GM21528 (cell line): ENCODE measurements around the gene CUEDC1.

Source experiments
- ATAC-seq: cut with Tn5 transposase; IDR thresholded peaks from one replicate; pipeline ENCODE4 v1.9.1; 2021; ENCODE audit warnings: mild to moderate bottlenecking, moderate library complexity; ENCODE audit not compliant: unreplicated experiment, low FRiP score

Gene CUEDC1

DNA sequence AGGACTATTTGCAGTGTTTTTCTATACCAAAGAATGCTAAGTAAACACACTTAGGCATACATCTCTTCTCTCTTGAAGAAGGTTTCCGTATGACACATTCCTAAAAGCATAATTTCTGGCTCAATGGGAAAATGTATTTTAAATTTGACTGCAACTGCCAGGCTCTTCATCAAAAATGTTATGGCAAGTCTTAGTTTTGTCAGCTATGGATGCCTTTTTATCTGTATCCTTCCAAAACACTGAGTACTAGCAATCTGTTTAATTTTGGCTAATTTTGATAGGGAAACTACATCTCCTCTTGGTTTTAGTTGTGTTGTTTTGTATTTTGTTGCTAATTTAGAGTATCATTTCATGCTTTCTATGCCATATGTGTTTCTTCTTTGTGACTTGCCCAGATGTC is 140.8 kb downstream of the CUEDC1 start:
- no peak for ATAC-seq

DNA sequence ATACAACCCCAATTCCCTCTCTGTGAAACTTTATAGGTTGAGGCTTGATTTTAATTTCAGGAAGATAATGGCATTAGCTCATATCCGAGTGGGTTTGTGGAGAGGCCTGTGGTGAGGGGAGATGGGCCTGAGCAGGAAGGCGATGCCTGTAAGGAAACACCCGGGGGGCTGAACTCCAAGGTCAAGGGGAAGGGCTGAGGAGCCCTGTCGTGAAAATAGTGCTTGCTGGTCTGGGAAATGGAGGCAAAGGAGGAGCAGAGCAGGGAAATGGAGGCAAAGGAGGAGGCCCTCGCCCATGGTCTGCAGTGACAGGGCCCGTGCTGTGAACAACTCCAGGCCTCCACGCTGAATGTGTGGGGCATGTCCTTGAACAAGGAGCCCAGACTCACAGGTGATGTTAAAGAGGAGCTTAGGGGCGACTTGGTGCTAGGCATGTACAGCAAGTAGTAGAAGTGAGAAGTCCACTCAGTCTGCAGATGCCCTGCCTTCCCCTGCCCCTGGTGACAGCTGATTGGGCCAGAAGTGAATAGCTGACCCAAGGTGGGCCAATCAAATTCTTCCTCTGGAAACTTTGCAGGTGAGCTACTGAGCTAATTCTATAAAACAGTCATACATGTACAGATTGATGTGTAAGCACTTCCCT is 143.5 kb downstream of the CUEDC1 start:
- ATAC-seq, result no peak
